IMR-90 (cell line): ENCODE measurements around the gene NUBP2. TPM values are rescaled to one million over a fixed set of nuclear protein-coding genes. Genes with fewer than 3 reads are reported as not detected.

ENCODE experiments used
- ATAC-seq: fragments of 200-7000 bp; cut with Tn5 transposase; 2 replicates; pipeline ENCODE4 v1.9.1; 2020; ENCODE audit warnings: low read depth, mild to moderate bottlenecking, moderate library complexity
- BruUV-seq: library from RNA; stranded (reverse); fragments of 400-500 nt; replicated peaks from 2 replicates; lab custom pipeline; 2021; lab: Mats Ljungman, UMichigan
- CTCF ChIA-PET: fragments of 300-600 bp; formaldehyde crosslinking; extraction: SDS; loops from one replicate; lab custom pipeline; 2021; ENCODE audit warnings: antibody characterized with exemption; lab: Yijun Ruan, JAX
- POLR2A ChIA-PET: fragments of 300-600 bp; sonication (Branson Sonifier 250); formaldehyde crosslinking; loops from one replicate; lab custom pipeline; 2022; ENCODE audit warnings: antibody characterized with exemption; ENCODE audit not compliant: unreplicated experiment; lab: Charles Lee
- DNase-seq: peaks from one replicate; pipeline ENCODE4 v3.0.0; 2013
- H2AFZ ChIP-seq: replicated peaks from 2 replicates; pipeline ENCODE3; 2013; ENCODE audit warnings: low read length, mild to moderate bottlenecking; ENCODE audit not compliant: poor library complexity
- H2AK5ac ChIP-seq: 2 replicates; pipeline ENCODE4 v1.6.1; 2013; ENCODE audit warnings: low read depth, low read length, inconsistent platforms
- H2AK9ac ChIP-seq: replicated peaks from 2 replicates; pipeline ENCODE3; 2013; ENCODE audit warnings: mild to moderate bottlenecking, low read depth, low read length, moderate library complexity; ENCODE audit not compliant: poor library complexity
- H2BK120ac ChIP-seq: 2 replicates; pipeline ENCODE4 v1.6.1; 2013; ENCODE audit warnings: low read depth, low read length, inconsistent platforms
- H2BK15ac ChIP-seq: 3 replicates; pipeline ENCODE4 v1.6.1; 2013; ENCODE audit warnings: low read depth, low read length, inconsistent platforms
- H2BK20ac ChIP-seq: 2 replicates; pipeline ENCODE4 v1.6.1; 2013; ENCODE audit warnings: low read depth, mild to moderate bottlenecking, inconsistent platforms, low read length, moderate library complexity
- H2BK5ac ChIP-seq: 2 replicates; pipeline ENCODE4 v1.6.1; 2013; ENCODE audit warnings: mild to moderate bottlenecking, low read depth, low read length, inconsistent platforms; ENCODE audit not compliant: poor library complexity, severe bottlenecking
- H3K14ac ChIP-seq: replicated peaks from 2 replicates; pipeline ENCODE4 v1.6.1; 2013; ENCODE audit warnings: low read depth, low read length, inconsistent platforms
- H3K18ac ChIP-seq: 2 replicates; pipeline ENCODE4 v1.6.1; 2013; ENCODE audit warnings: low read depth, low read length, control low read depth
- H3K23ac ChIP-seq: 2 replicates; pipeline ENCODE4 v1.6.1; 2013; ENCODE audit warnings: low read depth, low read length, inconsistent platforms
- H3K27ac ChIP-seq: 2 replicates; pipeline ENCODE4 v1.5.1; 2013; ENCODE audit warnings: mild to moderate bottlenecking, control low read depth, low read length; ENCODE audit not compliant: insufficient read depth
- H3K27me3 ChIP-seq: 2 replicates; pipeline ENCODE4 v1.6.1; 2013; ENCODE audit warnings: low read length; ENCODE audit not compliant: control insufficient read depth, insufficient read depth
- H3K36me3 ChIP-seq: 2 replicates; pipeline ENCODE4 v1.6.1; 2013; ENCODE audit warnings: low read length, mixed read lengths; ENCODE audit not compliant: control insufficient read depth, insufficient read depth
- H3K4ac ChIP-seq: 2 replicates; pipeline ENCODE4 v1.6.1; 2013; ENCODE audit warnings: low read depth, low read length, inconsistent platforms
- H3K4me1 ChIP-seq: 2 replicates; pipeline ENCODE4 v1.6.1; 2013; ENCODE audit warnings: low read length, mixed read lengths; ENCODE audit not compliant: control insufficient read depth, insufficient read depth
- H3K4me2 ChIP-seq: 2 replicates; pipeline ENCODE4 v1.6.1; 2013; ENCODE audit warnings: low read depth, mild to moderate bottlenecking, control low read depth, low read length, moderate library complexity
- H3K4me3 ChIP-seq: 2 replicates; pipeline ENCODE4 v1.5.1; 2013; ENCODE audit warnings: low read depth, mild to moderate bottlenecking, control low read depth, low read length, moderate library complexity; ENCODE audit not compliant: insufficient read depth
- H3K56ac ChIP-seq: 2 replicates; pipeline ENCODE4 v1.6.1; 2013; ENCODE audit warnings: low read length, inconsistent platforms; ENCODE audit not compliant: insufficient read depth; ENCODE audit errors: extremely low read depth
- H3K79me1 ChIP-seq, 2 experiments: 2 replicates each; pipeline ENCODE4 v1.6.1; 2013; ENCODE audit warnings: low read length in 2 of 2, inconsistent platforms in 1 of 2, low read depth in 1 of 2
- H3K9ac ChIP-seq: 2 replicates; pipeline ENCODE4 v1.6.1; 2013; ENCODE audit warnings: low read depth, low read length, control low read depth
- H3K9me1 ChIP-seq: 2 replicates; pipeline ENCODE4 v1.6.1; 2013; ENCODE audit warnings: low read length, inconsistent platforms; ENCODE audit not compliant: insufficient read depth
- H3K9me3 ChIP-seq: 2 replicates; pipeline ENCODE4 v1.6.1; 2013; ENCODE audit warnings: low read length; ENCODE audit not compliant: control insufficient read depth, insufficient read depth
- H4K20me1 ChIP-seq: 2 replicates; pipeline ENCODE4 v1.6.1; 2013; ENCODE audit warnings: low read length, inconsistent platforms; ENCODE audit not compliant: insufficient read depth
- H4K5ac ChIP-seq: 2 replicates; pipeline ENCODE4 v1.6.1; 2013; ENCODE audit warnings: mild to moderate bottlenecking, low read depth, low read length, control low read depth
- H4K8ac ChIP-seq, 2 experiments: 2 replicates each; pipeline ENCODE4 v1.6.1; 2013; ENCODE audit warnings: low read depth in 2 of 2, low read length in 2 of 2, control low read depth in 1 of 2, inconsistent platforms in 1 of 2
- H4K91ac ChIP-seq: 2 replicates; pipeline ENCODE4 v1.6.1; 2013; ENCODE audit warnings: low read depth, low read length, inconsistent platforms; ENCODE audit not compliant: insufficient read depth
- BHLHE40 ChIP-seq: fragments of 150-350 bp; IDR thresholded peaks from 2 replicates; pipeline ENCODE4 v1.6.1; 2016; ENCODE audit warnings: mild to moderate bottlenecking, low read depth, low read length
- CEBPB ChIP-seq: IDR thresholded peaks from 2 replicates; pipeline ENCODE4 v1.6.1; 2012; ENCODE audit warnings: low read depth, low read length, improper control_type of control experiment
- FOS ChIP-seq: fragments of 150-350 bp; IDR thresholded peaks from 2 replicates; pipeline ENCODE4 v1.6.1; 2016; ENCODE audit warnings: low read depth, low read length
- MXI1 ChIP-seq: IDR thresholded peaks from 2 replicates; pipeline ENCODE4 v1.6.1; 2012; ENCODE audit warnings: low read depth, mild to moderate bottlenecking, low read length, moderate library complexity, borderline replicate concordance
- NFE2L2 ChIP-seq: fragments of 150-350 bp; IDR thresholded peaks from 2 replicates; pipeline ENCODE4 v1.6.1; 2016; ENCODE audit warnings: low read depth, mild to moderate bottlenecking, low read length
- POLR2A ChIP-seq: IDR thresholded peaks from 2 replicates; pipeline ENCODE4 v1.6.1; 2012; ENCODE audit warnings: mild to moderate bottlenecking, low read depth, low read length
- RAD21 ChIP-seq: IDR thresholded peaks from 2 replicates; pipeline ENCODE4 v1.6.1; 2012; ENCODE audit warnings: low read length, improper control_type of control experiment
- RCOR1 ChIP-seq: IDR thresholded peaks from 2 replicates; pipeline ENCODE4 v1.6.1; 2012; ENCODE audit warnings: mild to moderate bottlenecking, low read length, improper control_type of control experiment; ENCODE audit not compliant: insufficient replicate concordance
- SMC3 ChIP-seq: fragments of 150-350 bp; IDR thresholded peaks from 2 replicates; pipeline ENCODE4 v1.6.1; 2016; ENCODE audit warnings: low read depth, mild to moderate bottlenecking, antibody characterized with exemption, low read length, moderate library complexity
- WGBS, 2 experiments: methylation state at CpG; one replicate each; pipeline versions ENCODE4 v1.1.5 to v1.1.7; 2013; ENCODE audit warnings: missing lambda C conversion rate in 2 of 2; ENCODE audit not compliant: insufficient read length in 1 of 2; ENCODE audit errors: extremely low coverage in 2 of 2; 5-methylcytosine and 5-hydroxymethylcytosine counted together
- dilution Hi-C: fragments of 300-500 bp; cut with HindIII; formaldehyde crosslinking; loops from one replicate; pipeline ENCODE4 v1.14.3; 2018; ENCODE audit warnings: low sequenced_read_pairs; ENCODE audit not compliant: unreplicated experiment
- in situ Hi-C: fragments of 300-500 bp; cut with MboI; formaldehyde crosslinking; loops from 3 replicates; pipeline ENCODE4 v1.14.3; 2019; ENCODE audit warnings: low sequenced_read_pairs, inconsistent platforms, mixed read lengths
- intact Hi-C: fragments of 100-400 bp; cut with micrococcal nuclease; formaldehyde crosslinking; loops from 2 replicates; pipeline ENCODE4 v1.10.0; 2022
- polyA plus RNA-seq, 3 experiments: library from polyadenylated mRNA; depleted of rRNA; stranded (reverse); fragments of >200 nt; gene quantifications; 2 replicates each; pipeline ENCODE4 v1.2.3, GENCODE V29; 2012; ENCODE audit warnings: low replicate concordance in 1 of 3
- total RNA-seq: library from RNA; depleted of rRNA; stranded (reverse); fragments of >200 nt; gene quantifications from 2 replicates; pipeline ENCODE4 v1.2.3, GENCODE V29; 2012
- TF ChIP-seq, protein P1 (sequence below): conservative IDR thresholded peaks from 2 replicates; pipeline ENCODE4 v1.5.1; 2012; ENCODE audit warnings: mild to moderate bottlenecking, low read depth, low read length, improper control_type of control experiment
- TF ChIP-seq, protein P2 (sequence below): fragments of 150-350 bp; IDR thresholded peaks from 2 replicates; pipeline ENCODE4 v1.6.1; 2016; ENCODE audit warnings: low read depth, mild to moderate bottlenecking, low read length, moderate library complexity, borderline replicate concordance
- TF ChIP-seq, protein P3 (sequence below): fragments of 150-350 bp; IDR thresholded peaks from 2 replicates; pipeline ENCODE4 v1.6.1; 2017; ENCODE audit warnings: mild to moderate bottlenecking, antibody characterized with exemption, low read length, low read depth

NUBP2 gene
- total and polyA plus RNA-seq, 2 of the 4 experiments (the other 2 are of a cell fraction), result 62.6 to 131 TPM

DNA sequence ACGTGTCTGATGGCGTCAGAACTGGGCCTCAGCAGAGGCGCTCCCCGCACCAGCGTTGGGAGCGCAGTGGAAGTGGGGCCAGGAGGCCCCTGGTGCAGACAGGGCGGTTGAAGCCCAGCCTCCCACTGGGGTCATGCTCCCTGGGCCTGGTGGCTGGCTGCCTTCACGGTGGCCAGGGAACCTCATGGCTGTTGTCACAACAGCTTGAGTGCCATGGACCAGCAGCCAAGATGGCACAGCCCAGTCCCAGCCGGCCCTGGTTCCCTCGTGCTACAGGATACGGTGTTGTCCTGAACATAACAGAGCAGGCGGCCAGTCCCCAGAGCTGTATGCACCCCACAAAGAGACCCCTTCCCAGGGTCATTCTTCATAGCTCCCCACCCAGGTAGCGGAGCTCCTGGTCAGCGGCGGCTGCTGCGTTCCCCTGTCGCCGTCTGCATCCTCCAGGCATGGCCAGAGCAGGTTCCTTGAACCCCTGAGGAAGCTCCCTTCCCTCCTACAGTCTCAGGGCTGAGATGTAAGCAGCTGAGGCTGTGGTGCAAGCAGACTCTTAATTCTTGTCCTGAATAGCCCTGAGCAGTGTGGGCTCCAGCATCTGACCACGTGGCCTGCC, 41.1 kb upstream of the NUBP2 start:
- intact Hi-C loops (no loop called here), in situ Hi-C loops (no loop called here), dilution Hi-C loops (no loop called here)
- Histone ChIP-seq H3K14ac (no peak overlapping the region), H2AK5ac (no peak overlapping the region), H4K8ac (no peak overlapping the region), H2AFZ (no peak overlapping the region), H3K9ac (no peak overlapping the region), H3K27ac (no peak overlapping the region), H3K36me3 (peaks cover 34% of the 10 kb centered on the region), H3K9me1 (peaks cover 6% of the 10 kb centered on the region), H3K4me1 (peaks cover 2% of the 10 kb centered on the region; the same call in 1 of the 2 replicates), H3K4ac (no peak overlapping the region), H2BK15ac (no peak overlapping the region), H2AK9ac (no peak overlapping the region), H3K56ac (no peak overlapping the region), H4K91ac (no peak overlapping the region), H2BK120ac (no peak overlapping the region), H2BK5ac (no peak overlapping the region), H4K20me1 (peaks cover 38% of the 10 kb centered on the region), H3K27me3 (no peaks in the 10 kb centered on the region), H3K4me2 (no peak overlapping the region), H3K4me3 (no peak overlapping the region), H3K23ac (no peak overlapping the region), H4K5ac (no peak overlapping the region), H3K9me3 (no peaks in the 10 kb centered on the region), H2BK20ac (no peak overlapping the region), H3K79me1 (peaks cover 21 to 58% of the 10 kb centered on the region in 2 experiments), H3K18ac (no peak overlapping the region)
- ChIA-PET CTCF (no interaction called here), POLR2A (no interaction called here)
- TF ChIP-seq, protein P1, sequence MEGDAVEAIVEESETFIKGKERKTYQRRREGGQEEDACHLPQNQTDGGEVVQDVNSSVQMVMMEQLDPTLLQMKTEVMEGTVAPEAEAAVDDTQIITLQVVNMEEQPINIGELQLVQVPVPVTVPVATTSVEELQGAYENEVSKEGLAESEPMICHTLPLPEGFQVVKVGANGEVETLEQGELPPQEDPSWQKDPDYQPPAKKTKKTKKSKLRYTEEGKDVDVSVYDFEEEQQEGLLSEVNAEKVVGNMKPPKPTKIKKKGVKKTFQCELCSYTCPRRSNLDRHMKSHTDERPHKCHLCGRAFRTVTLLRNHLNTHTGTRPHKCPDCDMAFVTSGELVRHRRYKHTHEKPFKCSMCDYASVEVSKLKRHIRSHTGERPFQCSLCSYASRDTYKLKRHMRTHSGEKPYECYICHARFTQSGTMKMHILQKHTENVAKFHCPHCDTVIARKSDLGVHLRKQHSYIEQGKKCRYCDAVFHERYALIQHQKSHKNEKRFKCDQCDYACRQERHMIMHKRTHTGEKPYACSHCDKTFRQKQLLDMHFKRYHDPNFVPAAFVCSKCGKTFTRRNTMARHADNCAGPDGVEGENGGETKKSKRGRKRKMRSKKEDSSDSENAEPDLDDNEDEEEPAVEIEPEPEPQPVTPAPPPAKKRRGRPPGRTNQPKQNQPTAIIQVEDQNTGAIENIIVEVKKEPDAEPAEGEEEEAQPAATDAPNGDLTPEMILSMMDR, result no peak
- TF ChIP-seq CEBPB (no peak), MXI1 (no peak), SMC3 (no peak), POLR2A (no peak), RAD21 (no peak), FOS (no peak), NFE2L2 (no peak), BHLHE40 (no peak), RCOR1 (no peak)
- TF ChIP-seq, protein P2, sequence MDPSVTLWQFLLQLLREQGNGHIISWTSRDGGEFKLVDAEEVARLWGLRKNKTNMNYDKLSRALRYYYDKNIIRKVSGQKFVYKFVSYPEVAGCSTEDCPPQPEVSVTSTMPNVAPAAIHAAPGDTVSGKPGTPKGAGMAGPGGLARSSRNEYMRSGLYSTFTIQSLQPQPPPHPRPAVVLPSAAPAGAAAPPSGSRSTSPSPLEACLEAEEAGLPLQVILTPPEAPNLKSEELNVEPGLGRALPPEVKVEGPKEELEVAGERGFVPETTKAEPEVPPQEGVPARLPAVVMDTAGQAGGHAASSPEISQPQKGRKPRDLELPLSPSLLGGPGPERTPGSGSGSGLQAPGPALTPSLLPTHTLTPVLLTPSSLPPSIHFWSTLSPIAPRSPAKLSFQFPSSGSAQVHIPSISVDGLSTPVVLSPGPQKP, result no peak
- TF ChIP-seq, protein P3, sequence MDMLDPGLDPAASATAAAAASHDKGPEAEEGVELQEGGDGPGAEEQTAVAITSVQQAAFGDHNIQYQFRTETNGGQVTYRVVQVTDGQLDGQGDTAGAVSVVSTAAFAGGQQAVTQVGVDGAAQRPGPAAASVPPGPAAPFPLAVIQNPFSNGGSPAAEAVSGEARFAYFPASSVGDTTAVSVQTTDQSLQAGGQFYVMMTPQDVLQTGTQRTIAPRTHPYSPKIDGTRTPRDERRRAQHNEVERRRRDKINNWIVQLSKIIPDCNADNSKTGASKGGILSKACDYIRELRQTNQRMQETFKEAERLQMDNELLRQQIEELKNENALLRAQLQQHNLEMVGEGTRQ, result no peak
- BruUV-seq, result no TSS peak
- ATAC-seq, result no peak
- WGBS, 2 experiments, result 97% methylated on average over 9 of the region's 19 CpGs; no CpG with 5 or more reads in 1 of the 2 experiments
- DNase-seq, result no peak
